Prostate gland (tissue), 2 donors: ENCODE data around the gene CLASP1.

Experiments
- POLR2AphosphoS5 ChIP-seq: sonication (generic); formaldehyde crosslinking; IDR thresholded peaks from one replicate; pipeline ENCODE4 v1.6.1; 2017; ENCODE audit warnings: antibody characterized with exemption
- TF ChIP-seq, protein P1 (sequence below), 4 experiments: fragments of 200-600 bp in 2 of 4; fragments of 450-650 bp in 2 of 4; sonication (generic) in 2 of 4; IDR thresholded peaks; 1 replicate in 3 of 4; 2 replicates in 1 of 4; pipeline ENCODE4 v1.5.1; 2016 to 2019; ENCODE audit warnings: antibody characterized with exemption in 4 of 4, mild to moderate bottlenecking in 2 of 4, moderate library complexity in 2 of 4

DNA sequence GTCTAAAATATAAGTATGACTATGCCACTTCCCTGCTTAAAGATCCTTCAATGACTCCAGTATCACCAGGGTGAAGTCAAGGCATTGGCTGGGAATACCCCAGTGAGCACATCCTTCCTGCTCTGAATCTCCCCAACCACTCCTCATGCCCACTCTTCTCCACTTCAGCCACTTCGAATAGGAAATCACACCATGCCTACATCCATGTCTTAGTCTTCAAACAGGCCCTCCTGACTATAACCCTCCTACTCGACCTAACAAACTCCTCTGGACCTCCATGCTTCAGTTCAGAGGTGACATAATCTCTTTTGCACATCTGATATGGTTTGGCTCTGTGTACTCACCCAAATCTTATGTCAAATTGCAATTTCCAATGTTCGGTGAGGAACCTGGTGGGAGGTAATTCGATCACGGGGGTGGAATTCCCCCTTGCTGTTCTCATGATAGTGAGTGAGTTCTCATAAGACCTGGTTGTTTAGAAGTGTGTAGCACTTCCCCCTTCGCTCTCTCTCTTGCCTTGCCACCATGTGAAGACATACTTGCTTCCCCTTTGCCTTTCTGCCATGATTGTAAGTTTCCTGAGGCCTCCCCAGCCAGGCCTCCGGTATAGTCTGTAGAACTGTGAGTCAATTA is 276.4 kb downstream of the CLASP1 start:
- no peak for TF ChIP-seq POLR2AphosphoS5
- TF ChIP-seq, protein P1, sequence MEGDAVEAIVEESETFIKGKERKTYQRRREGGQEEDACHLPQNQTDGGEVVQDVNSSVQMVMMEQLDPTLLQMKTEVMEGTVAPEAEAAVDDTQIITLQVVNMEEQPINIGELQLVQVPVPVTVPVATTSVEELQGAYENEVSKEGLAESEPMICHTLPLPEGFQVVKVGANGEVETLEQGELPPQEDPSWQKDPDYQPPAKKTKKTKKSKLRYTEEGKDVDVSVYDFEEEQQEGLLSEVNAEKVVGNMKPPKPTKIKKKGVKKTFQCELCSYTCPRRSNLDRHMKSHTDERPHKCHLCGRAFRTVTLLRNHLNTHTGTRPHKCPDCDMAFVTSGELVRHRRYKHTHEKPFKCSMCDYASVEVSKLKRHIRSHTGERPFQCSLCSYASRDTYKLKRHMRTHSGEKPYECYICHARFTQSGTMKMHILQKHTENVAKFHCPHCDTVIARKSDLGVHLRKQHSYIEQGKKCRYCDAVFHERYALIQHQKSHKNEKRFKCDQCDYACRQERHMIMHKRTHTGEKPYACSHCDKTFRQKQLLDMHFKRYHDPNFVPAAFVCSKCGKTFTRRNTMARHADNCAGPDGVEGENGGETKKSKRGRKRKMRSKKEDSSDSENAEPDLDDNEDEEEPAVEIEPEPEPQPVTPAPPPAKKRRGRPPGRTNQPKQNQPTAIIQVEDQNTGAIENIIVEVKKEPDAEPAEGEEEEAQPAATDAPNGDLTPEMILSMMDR (IDR thresholded peaks at IDR 0.05) = no peak
